ENCODE data around the gene NAALADL2. TPM values are rescaled to one million over a fixed set of nuclear protein-coding genes. Genes with fewer than 3 reads are reported as not detected.

NAALADL2 gene
- total and polyA plus RNA-seq, 2 of the 4 experiments (the other 2 are of a cell fraction) = 3.8 to 19.2 TPM

- no peak for ATAC-seq (ENCODE audit: low read depth)
- dilution Hi-C loops (cut with HindIII; ENCODE audit: low sequenced_read_pairs, unreplicated experiment) = no loop called here
- Histone ChIP-seq H3K14ac (replicated peaks; ENCODE audit: low read depth, low read length) (peak overlapping the region; percentile 65), H4K5ac (ENCODE audit: low read depth, low read length) (peak overlapping the region; percentile 25; the same call in 1 of the 2 replicates), H3K79me1 (ENCODE audit: low read depth in 1 of 2, low read length in 2 of 2) (no peaks in the 10 kb centered on the region), H2BK120ac (ENCODE audit: low read depth, low read length) (peak overlapping the region; percentile 94), H4K91ac (ENCODE audit: insufficient read depth, low read depth, low read length) (peak overlapping the region; percentile 83), H4K8ac (ENCODE audit: low read depth in 2 of 2, low read length in 2 of 2) (peak overlapping the region; percentile 44 to 73), H3K9me1 (ENCODE audit: insufficient read depth, low read length) (no peaks in the 10 kb centered on the region), H3K27ac (ENCODE audit: insufficient read depth, low read length) (peak overlapping the region; percentile 63; the same call in 1 of the 2 replicates), H4K20me1 (ENCODE audit: insufficient read depth, low read length) (no peaks in the 10 kb centered on the region), H2AFZ (replicated peaks; ENCODE audit: low read length, poor library complexity) (peak overlapping the region; percentile 28), H3K4ac (ENCODE audit: low read depth, low read length) (peak overlapping the region; percentile 88), H2AK9ac (replicated peaks; ENCODE audit: low read depth, low read length, poor library complexity) (no peak overlapping the region), H3K23ac (ENCODE audit: low read depth, low read length) (0 out of 2 replicates have a peak overlapping the region, but pooled peaks have one; percentile 65), H3K4me1 (ENCODE audit: control insufficient read depth, insufficient read depth, low read length) (peaks cover 17% of the 10 kb centered on the region), H2AK5ac (ENCODE audit: low read depth, low read length) (peak overlapping the region; percentile 46), H3K4me3 (ENCODE audit: insufficient read depth, low read depth, low read length) (no peak overlapping the region), H3K36me3 (ENCODE audit: control insufficient read depth, insufficient read depth, low read length) (no peaks in the 10 kb centered on the region), H3K18ac (ENCODE audit: low read depth, low read length) (peak overlapping the region; percentile 58), H2BK5ac (ENCODE audit: low read depth, low read length, poor library complexity, severe bottlenecking) (peak overlapping the region; percentile 99), H3K27me3 (ENCODE audit: control insufficient read depth, insufficient read depth, low read length) (no peaks in the 10 kb centered on the region), H3K9me3 (ENCODE audit: control insufficient read depth, insufficient read depth, low read length) (no peaks in the 10 kb centered on the region), H3K9ac (ENCODE audit: low read depth, low read length) (peak overlapping the region; percentile 16; the same call in 1 of the 2 replicates), H3K56ac (ENCODE audit: extremely low read depth, insufficient read depth, low read length) (0 out of 2 replicates have a peak overlapping the region, but pooled peaks have one; percentile 36), H2BK15ac (ENCODE audit: low read depth, low read length) (peak overlapping the region; percentile 88; the same call in 2 of the 3 replicates), H3K4me2 (ENCODE audit: low read depth, low read length) (no peak overlapping the region), H2BK20ac (ENCODE audit: low read depth, low read length) (peak overlapping the region; percentile 88)
- ChIA-PET CTCF (no interaction called here), POLR2A (ENCODE audit: unreplicated experiment) (no interaction called here)
- no TSS peak for BruUV-seq (replicated peaks)
- TF ChIP-seq FOS (IDR thresholded peaks at IDR 0.05; ENCODE audit: low read depth, low read length) = no peak
- TF ChIP-seq CEBPB (IDR thresholded peaks at IDR 0.05; ENCODE audit: low read depth, low read length) = 0 out of 2 replicates have a peak, but pooled peaks have one; percentile 19
- DNase-seq = no peak
- in situ Hi-C loops (cut with MboI; ENCODE audit: low sequenced_read_pairs) = no loop called here
- no CpG with 5 or more reads among the region's 5 CpGs for WGBS, 2 experiments (ENCODE audit: extremely low coverage in 2 of 2, insufficient read length in 1 of 2)
- intact Hi-C loops (cut with micrococcal nuclease) = no loop called here
Observed at GRCh38 chr3:175005881-175006280, 146.7 kb downstream of the NAALADL2 start.

All from IMR-90 (cell line).